Lower leg skin (tissue), 4 donors: ENCODE results near the gene ISCA1. TPM values are rescaled to one million over a fixed set of nuclear protein-coding genes. Genes with fewer than 3 reads are reported as not detected.
A peak's percentile ranks its signal among the peaks of the same experiment; 100 is the strongest.

Experiments
- DNase-seq, 2 donors: peaks; one replicate each; pipeline ENCODE4 v3.0.0-alpha.2; 2019; ENCODE audit warnings: low spot score in 2 of 2
- H3K4me3 ChIP-seq: fragments of 200-600 bp; sonication (generic); 2 replicates; pipeline ENCODE4 v1.5.1; 2017; ENCODE audit warnings: mild to moderate bottlenecking, low read depth; ENCODE audit not compliant: poor library complexity, severe bottlenecking
- CTCF ChIP-seq, 3 donors: fragments of 450-650 bp; IDR thresholded peaks; one replicate each; pipeline ENCODE4 v1.5.1; 2016; ENCODE audit warnings: antibody characterized with exemption in 3 of 3, mild to moderate bottlenecking in 3 of 3, moderate library complexity in 2 of 3
- POLR2A ChIP-seq, 2 donors: fragments of 450-650 bp; IDR thresholded peaks; one replicate each; pipeline ENCODE4 v1.6.1; 2016 to 2017; ENCODE audit warnings: antibody characterized with exemption in 2 of 2, mild to moderate bottlenecking in 1 of 2, moderate library complexity in 1 of 2
- WGBS, 2 donors: methylation state at CpG; one replicate each; pipeline ENCODE4 v1.1.5; 2018; 5-methylcytosine and 5-hydroxymethylcytosine counted together
- intact Hi-C: fragments of 100-400 bp; cut with DNase I; formaldehyde crosslinking; loops from one replicate; pipeline ENCODE4 v1.15.0; 2023; ENCODE audit warnings: low total_unique reads
- total RNA-seq, 4 donors: library from RNA; depleted of rRNA; stranded (reverse); fragments of >200 nt; gene quantifications; one replicate each; pipeline ENCODE4 v1.1.0, GENCODE V29; 2016

ISCA1 gene
- total RNA-seq = 10 to 100 TPM; 24.1 to 36.1 (median 27.6) TPM

- DNase-seq = peak; percentile 96 to 99
- intact Hi-C loops = no loop called here
- TF ChIP-seq POLR2A (IDR thresholded peaks at IDR 0.05) (peak in 1 of 2 donors; percentile 77), CTCF (IDR thresholded peaks at IDR 0.05) (no peak)
- 0% methylated on average over 40 to 42 of the region's 101 CpGs for WGBS, 2 donors
- H3K4me3 ChIP-seq = peak within 1 kb of the TSS; percentile 87
These were observed at the start of gene ISCA1 for GRCh38 chr9:86282077-86282978. Gene ISCA1 (minus strand): TSS chr9:86282538. CDS start chr9:86282458, 80 bp downstream.

GRCh38 chr9:86330186-86330585 lies 47.8 kb upstream of the ISCA1 start:
- TF ChIP-seq POLR2A (IDR thresholded peaks at IDR 0.05) = no peak
- TF ChIP-seq CTCF (IDR thresholded peaks at IDR 0.05) = no peak
- 88 to 94% methylated on average over 5 of the region's 5 CpGs for WGBS, 2 donors
- DNase-seq = no peak
- no peak overlapping the region for H3K4me3 ChIP-seq
- intact Hi-C loops = no loop called here

- intact Hi-C loops = no loop called here
- DNase-seq = no peak
- no peak overlapping the region for H3K4me3 ChIP-seq
- TF ChIP-seq POLR2A (IDR thresholded peaks at IDR 0.05) = no peak
- TF ChIP-seq CTCF (IDR thresholded peaks at IDR 0.05) = no peak
- WGBS, 2 donors = 85 to 88% methylated on average over 1 of the region's 1 CpG
These were observed 47.3 kb upstream of the ISCA1 start for GRCh38 chr9:86329649-86330048.

GRCh38 chr9:86328156-86328555 lies 45.8 kb upstream of the ISCA1 start:
- 64 to 67% methylated on average over 4 of the region's 4 CpGs for WGBS, 2 donors
- TF ChIP-seq CTCF (IDR thresholded peaks at IDR 0.05) (no peak), POLR2A (IDR thresholded peaks at IDR 0.05) (no peak)

GRCh38 chr9:86326536-86326935 lies 44.2 kb upstream of the ISCA1 start:
- WGBS, 2 donors = 90% methylated on average over 3 of the region's 3 CpGs
- intact Hi-C loops = no loop called here
- H3K4me3 ChIP-seq = no peak overlapping the region

More at GRCh38 chr9:86328156-86328555, 45.8 kb upstream of the ISCA1 start:
- intact Hi-C loops = no loop called here
- no peak overlapping the region for H3K4me3 ChIP-seq
- no peak for DNase-seq

More at GRCh38 chr9:86326536-86326935, 44.2 kb upstream of the ISCA1 start:
- TF ChIP-seq CTCF (IDR thresholded peaks at IDR 0.05) = no peak
- TF ChIP-seq POLR2A (IDR thresholded peaks at IDR 0.05) = no peak
- DNase-seq = no peak
